GM18520 (cell line): ENCODE results near the gene TASP1.
"Not testable (repeated sequence)": the region's sequence is repeated elsewhere in the genome, so short reads cannot be mapped to it uniquely, and the experiment has no call there.

Experiments
- ATAC-seq: cut with Tn5 transposase; IDR thresholded peaks from one replicate; pipeline ENCODE4 v1.9.1; 2021; ENCODE audit not compliant: unreplicated experiment

The TASP1 gene

DNA sequence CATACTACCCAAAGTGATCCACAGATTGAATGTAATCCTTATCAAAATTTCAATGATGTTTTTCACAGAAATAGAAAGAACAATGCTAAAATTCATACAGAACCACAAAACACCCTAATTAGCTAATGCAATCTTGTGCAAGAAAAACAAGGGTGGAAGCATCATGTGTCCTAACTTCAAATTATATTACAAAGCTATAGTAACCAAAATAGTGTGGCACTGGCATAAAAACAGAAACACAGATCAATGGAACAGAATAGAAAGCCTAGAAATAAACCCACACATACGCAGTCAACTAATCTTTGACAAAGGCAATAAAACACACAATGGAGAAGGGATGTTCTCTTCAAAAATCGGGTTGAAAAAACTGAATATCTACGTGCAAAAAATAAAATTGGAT lies 131.1 kb downstream of the TASP1 start:
- ATAC-seq = no peak

DNA sequence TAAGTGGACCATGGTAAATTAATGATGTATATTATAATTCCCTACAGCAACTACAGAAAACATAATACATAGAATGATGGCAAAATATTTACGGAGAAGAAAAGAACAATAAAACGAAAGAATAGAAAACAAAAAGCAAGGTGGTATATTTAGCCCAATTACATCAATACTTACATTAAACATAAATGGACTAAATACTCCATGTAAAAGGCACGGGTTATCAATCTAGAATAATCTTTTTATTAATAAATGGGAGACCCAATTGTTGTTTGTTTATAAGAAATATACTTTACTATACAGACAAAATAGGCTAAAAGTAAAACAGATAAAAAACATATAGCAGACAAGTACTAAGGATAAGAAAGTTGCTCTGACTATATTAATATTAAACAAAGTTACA lies 137.2 kb downstream of the TASP1 start:
- ATAC-seq = no peak

DNA sequence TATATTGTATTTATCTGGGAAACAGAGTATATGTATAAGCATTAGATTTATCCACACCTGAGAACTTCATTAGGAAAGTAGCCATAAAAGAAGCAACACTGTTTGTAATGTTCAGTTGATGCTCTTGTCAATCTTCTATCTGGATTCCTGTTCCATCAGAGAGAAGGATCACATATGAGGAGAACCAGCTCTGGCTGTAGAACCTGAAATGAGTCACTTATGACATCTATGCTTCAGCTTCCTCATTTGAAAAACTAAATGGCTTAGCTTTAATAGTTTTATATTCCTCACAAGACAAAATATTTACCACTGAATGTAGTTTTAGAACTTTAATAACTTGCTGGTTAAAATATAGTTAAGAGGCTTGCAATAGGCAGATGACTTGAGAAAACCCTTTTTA lies 144.7 kb downstream of the TASP1 start:
- ATAC-seq = no peak

DNA sequence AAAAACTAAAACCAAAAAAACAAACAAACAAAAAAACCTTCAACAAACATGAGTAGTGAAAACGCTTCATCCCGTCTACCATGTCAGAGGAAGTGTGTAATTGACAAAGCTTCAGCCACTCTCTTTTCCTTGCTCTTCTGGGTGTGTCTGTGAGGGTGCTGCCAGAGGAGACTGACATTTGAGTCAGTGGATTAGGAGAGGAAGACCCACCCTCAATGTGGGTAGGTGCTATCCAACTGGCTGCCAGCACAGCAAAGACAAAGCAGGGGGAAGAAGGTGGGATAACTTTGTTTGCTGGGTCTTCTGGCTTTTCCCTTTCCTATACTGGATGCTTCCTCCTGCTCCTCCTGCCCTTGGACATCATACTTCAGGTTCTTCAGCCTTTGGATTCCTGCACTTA lies 145.6 kb downstream of the TASP1 start:
- no peak for ATAC-seq

DNA sequence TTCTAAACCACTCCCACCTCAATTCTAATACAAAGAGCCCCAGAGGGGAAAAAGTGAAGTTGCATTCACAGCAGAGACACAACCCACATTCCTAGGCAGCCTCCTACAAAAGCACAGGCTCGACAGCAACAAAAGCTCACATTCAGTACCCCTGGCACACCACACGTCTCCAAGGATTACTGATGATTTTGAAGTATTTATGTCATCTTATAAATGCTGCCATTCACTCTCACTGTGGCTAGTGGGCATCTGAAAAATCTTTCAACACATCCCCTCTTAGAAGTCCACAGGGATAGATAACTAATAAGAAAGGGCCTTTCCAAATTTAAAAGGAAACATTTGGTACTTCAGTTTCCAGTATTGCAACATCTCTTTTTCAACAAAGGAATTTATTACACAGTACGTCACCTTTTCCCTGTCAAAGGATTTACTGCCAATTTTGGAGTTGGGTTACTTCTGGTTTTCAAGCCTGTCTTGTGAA lies 146.7 kb downstream of the TASP1 start:
- ATAC-seq = no peak

DNA sequence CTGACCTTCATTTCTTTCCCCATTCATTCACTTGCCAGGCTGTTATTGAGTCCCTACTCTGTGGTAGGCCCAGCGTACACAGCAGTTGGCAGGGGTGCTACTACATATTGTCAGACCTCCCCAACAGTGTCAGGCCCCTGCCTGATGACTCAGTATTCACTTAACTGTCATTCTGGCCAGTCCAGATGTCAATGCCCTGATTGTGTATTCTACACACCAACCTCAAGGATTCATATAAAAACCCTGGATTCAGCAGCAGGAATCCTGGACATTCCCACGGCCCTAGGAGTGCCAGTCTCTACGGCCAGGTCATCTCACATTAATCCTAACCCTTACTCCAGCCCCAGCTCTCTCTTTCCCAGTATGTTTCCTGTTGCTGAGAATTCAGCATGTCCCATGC lies 151.5 kb downstream of the TASP1 start:
- ATAC-seq = no peak

DNA sequence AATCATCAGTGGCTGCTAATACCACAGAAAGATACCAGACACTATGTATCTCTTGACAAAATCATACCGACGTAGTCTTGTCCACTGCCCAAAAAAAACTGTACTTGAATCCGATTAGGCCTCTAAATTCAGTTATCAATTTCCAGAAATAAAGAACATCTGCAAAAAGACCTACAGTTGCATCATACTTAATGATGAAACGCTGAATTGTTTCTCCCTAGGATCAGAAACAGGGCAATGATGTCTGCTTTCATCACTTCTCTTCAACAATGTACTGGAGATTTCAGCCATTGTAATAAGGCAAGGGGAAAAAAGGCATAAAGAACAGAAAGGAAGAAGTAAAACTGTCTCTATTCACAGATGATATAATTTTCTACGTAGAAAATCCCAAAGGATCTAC lies 152.0 kb downstream of the TASP1 start:
- no peak for ATAC-seq

DNA sequence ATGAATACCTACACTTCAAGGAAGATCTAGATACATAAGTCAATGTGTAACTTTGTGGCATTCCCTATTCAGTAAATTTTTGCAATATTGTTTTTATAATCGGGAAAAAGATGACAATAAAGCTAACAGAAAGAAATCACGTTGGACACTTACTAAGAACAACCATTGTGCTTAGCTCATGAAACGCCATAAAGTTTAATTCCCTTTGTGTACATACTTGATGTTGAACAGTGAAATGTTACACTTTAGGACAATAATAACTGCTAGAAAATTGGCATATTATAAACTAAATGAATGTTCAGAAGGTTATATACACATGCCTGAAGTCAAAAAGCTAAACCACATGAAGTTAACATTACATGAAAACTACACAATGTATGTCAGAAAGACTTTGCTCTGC lies 153.2 kb downstream of the TASP1 start:
- no peak for ATAC-seq

DNA sequence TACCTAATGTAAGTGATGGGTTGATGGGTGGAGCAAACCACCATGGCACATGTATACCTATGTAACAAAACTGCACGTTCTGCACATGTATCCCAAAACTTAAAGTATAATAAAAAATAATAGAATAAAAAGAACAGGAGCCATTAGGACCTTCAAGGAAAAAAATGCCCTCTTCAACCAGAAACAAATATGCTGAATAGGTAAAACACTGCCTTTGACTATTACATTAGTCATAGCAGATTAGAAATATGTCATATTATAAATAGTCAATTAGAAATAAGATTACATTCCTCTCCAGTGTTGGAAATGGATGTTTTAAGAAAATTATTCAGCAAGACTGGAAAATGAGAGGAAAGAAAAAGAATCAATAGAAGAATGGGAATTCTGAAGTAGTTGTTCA lies 153.7 kb downstream of the TASP1 start:
- ATAC-seq = not testable (repeated sequence)

DNA sequence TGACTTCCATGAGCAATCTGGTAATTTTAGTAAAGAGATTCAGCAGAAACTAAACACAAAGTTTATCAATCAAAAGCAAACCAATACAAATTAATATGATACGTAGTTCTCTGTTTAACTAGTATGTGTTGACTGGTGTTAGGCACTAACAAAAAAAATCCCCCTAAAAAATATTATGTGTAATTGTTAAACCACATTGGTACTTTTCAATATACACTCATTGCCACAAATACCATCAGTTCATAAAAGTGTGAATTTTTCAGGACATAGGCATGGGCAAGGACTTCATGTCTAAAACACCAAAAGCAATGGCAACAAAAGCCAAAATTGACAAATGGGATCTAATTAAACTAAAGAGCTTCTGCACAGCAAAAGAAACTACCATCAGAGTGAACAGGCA lies 155.3 kb downstream of the TASP1 start:
- not testable (repeated sequence) for ATAC-seq

DNA sequence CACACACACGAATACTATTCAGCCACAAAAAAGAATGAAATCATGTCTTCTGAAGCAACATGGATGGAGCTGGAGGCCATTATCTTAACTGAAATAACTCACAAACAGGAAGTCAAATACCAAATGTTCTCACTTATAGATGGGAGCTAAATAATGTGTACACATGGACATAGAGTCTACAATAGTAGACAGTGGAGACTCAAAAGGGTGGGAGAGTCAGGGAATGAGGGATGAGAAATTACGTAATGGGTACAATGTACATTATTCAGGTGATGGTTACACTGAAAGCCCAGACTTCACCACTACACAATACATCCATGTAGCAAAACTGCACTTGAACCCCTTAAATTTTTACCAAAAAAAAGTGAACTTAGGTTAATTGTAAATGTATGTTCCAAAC lies 160.4 kb downstream of the TASP1 start:
- no peak for ATAC-seq

DNA sequence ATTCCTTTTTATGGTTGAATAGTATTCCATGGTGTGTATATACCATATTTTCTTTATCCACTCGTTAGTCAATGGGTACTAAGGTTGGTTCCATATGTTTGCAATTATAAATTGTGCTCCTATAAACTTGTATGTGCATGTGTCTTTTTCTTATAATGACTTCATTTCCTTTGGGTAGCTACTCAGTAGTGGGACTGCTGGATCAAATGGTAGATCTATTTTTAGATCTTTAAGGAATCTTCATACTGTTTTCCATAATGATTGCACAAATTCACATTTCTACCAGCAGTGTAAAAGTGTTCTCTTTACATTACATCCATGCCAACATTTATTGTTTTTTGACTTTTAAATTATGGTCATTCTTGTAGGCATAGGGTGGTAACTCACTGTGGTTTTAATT lies 164.3 kb downstream of the TASP1 start:
- ATAC-seq = no peak

DNA sequence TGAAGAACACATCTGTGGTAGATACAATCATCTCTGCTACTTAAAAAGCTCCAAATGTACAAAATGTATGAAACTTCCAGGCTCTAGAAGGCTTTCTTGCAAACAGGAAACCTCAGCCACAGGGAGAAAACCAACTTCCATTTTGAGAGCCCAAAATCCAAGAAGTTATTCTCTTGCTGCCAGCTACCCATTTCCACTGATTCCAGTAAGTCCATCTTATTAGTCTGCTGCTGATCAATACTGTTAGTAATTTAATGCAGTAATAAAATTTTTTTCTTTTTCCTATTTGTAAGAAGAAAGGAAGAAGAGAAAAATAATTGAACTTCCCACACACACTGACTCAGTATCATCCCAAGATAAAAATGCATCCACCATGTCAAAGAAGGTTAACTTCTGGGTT lies 169.5 kb downstream of the TASP1 start:
- no peak for ATAC-seq

DNA sequence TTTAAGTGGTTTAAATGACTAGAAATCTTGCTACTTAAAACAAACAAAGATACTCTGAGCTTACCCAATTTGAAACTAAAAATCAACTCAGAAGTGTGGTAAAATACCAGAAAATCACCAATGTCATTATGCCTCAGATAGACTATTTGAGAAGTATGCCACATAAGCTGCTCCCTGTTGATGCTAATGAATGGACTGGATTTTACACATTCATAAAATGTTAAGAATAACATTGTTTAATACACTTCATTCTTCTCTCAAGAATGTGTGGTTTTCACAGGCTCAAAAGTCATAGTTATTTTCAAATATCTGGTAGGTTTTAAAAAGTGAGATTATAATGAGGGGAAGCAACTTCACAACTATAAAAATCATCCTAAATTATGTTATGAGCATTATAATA lies 170.6 kb downstream of the TASP1 start:
- no peak for ATAC-seq

DNA sequence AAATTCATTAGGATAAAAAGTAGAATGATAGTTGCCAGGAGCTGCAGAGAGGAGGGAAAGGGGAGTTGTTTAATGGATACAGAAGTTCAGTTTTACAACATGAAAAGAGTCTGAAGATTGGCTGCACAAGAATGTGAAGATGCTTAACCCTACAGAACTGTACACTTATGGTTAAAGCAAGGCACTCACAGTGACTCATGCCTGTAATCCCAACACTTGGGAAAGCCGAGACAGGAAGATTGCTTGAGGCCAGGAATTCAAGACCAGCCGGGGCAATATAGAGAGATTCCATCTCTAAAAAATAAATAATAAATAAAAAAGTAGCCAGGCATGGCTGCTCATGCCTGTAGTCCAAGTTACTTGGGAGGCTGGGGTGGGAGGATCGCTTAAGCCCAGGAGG lies 174.0 kb downstream of the TASP1 start:
- ATAC-seq = no peak

DNA sequence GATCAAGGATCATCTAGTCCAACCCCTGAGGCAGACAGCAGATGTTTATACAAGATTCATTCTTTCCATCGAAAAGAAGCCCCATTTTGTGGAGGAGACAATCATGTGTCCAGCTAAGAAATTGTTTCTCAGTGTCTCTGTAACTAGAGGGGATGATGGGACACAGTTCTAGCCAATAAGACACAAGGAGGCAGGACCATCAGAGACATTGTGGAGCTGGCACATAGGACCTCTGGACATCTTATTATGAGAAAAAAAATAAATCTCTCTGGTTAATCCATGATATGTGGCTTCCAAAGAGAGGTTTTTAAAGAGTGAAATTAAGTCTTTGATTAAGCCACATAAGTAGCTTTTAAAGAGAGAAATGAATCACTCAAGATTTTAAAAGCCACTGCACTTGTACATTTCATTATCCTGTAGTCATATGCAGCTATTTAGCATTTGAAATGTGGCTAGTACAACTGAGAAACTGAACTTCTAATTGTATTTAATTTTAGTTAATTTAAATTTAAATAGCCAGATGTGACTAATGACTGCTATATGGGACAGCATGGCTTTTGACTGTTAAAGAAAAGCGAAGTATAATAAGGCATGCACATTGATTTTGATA lies 176.8 kb downstream of the TASP1 start:
- ATAC-seq = no peak

DNA sequence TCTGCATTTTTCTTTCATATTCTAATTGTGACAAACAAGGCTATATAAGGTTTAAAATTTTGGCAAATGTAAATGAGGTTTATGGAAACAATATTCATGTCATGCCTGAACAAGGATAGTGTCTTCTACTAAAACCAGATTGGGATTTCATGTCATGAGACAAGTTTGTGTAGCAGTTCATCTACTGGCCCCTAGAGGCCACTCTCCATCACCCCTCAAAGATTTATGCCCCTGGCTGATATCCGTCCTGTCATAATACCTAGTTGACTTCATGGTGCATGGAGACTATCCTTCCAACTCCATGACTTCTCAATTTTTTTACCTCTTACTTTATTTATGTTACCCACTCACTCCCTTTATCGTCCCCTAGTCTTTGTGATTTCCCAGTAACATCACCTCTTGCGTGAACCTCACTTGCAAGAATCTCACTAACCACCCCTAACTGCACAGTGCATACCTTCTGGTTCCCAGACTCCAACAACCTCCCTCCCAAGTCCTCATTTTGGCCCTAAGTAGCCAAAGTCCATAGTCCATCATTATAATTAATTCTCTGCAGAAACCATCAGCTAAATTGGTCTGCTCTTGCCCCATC lies 179.8 kb downstream of the TASP1 start:
- ATAC-seq = peak; percentile 85

DNA sequence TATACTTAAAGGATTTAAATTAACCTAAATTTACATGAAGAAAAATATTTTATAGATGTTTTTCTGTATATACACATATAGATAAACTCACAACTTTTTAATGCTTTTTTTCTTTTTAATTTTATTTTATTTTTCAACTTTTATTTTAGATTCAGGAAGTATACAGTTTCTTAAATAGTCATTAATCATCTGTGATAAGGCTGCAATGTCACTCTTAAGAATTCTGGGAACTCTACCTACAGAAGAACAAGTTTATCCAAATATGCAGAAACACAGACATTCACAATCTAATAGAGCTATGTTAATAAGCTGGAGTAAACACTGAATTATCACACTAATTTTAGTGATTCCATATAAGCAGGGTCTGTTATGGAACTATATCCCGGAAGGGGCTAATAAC lies 181.2 kb downstream of the TASP1 start:
- no peak for ATAC-seq

DNA sequence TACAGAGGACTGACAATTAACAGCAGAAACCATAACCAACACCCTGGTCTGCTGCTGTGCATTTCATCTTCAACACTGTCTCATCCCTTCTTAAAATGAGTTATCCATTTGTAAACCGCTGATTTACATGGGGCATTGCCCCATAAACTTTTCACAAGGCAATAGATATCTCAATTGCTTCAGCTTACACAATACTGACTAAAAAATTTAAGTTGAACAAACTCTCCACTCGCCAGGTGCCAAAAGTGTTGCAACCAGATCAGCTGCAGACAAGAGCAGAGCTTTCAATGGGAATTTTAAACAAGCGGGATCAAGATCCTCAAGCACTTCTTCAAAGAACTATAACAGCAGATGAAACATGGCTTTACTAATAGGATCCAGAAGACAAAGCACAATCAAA lies 183.0 kb downstream of the TASP1 start:
- no peak for ATAC-seq

DNA sequence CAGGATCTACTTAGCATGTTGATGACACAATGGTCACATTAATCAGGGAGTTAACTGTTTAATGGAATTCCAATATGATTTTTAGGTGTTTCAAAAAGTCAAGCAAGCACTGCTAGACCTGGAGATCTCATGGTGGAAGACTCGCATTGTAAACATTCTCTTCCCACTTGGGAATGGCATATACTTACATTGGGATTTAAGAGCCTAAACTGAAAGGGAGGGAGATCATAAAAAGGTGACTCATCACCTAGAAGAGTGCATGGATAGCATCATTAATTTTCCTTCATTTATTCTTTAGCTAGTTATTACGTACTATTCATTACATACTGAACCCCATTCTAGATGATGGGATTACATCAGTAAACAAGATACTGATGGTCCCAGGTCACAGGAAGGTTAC lies 185.4 kb downstream of the TASP1 start:
- ATAC-seq = no peak

DNA sequence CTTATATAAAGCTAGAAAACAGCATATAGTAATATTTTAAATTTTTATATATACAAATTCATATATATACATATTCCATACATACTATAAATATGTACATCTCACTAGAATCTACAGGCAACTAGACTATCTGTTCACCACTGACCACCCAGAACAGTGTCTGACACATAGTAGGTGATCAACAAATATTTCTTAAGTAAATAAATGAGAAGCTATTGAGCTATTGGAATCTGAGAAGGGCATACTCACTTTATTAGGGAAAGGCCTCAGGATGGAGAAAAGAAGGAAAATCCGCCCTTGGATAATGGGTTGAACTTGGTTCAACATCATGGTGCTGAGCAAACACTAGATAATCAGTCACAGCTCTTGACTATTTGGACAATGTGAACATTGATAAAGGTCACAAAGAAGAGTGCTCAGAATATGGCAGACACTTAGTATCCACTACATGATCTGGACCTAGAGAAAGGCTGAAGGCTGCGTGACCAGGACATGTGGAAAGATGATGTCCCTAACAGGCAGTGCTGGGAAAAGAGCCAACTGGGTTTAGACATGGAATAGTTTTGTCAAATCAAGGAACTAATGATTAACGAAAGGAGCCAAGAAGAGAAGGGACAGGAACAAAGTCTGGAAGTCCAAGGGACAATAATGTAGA lies 186.1 kb downstream of the TASP1 start:
- no peak for ATAC-seq

DNA sequence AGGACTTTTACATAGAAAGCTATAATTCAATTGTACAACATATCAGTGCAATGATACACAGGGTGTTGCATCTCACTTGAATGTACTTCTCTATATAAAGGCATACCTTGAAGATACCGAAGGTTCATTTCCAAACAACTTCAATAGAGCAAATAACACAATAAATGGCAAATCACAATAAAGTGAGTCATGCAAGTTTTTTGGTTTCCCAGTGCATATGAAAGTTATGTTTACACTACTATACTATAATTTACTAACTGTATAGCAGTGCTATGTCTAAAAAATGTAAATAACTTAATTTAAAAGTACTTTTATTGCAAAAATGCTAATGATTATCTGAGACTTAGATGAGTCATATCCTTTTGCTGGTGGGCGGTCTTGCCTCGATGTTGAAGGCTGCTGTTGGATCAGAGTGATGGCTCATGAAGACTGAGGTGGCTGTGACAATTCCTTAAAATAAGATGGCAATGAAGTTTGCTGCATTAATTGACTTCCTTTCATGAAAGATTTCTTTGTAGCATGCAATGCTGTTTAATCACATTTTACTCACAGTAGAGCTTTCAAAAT lies 188.8 kb downstream of the TASP1 start:
- no peak for ATAC-seq
